GM21526 (cell line): ENCODE measurements around the gene PLXNA2.

Experiments used
- ATAC-seq: cut with Tn5 transposase; IDR thresholded peaks from one replicate; pipeline ENCODE4 v1.9.1; 2021; ENCODE audit warnings: moderate library complexity; ENCODE audit not compliant: unreplicated experiment, low FRiP score

Gene PLXNA2

GRCh38 chr1:208129060-208129459 is 115.1 kb downstream of the PLXNA2 start:
- no peak for ATAC-seq

- ATAC-seq = no peak
These were observed 116.2 kb downstream of the PLXNA2 start for GRCh38 chr1:208127792-208128529.

- no peak for ATAC-seq
These were observed 116.9 kb downstream of the PLXNA2 start for GRCh38 chr1:208127284-208127683.

- no peak for ATAC-seq
These were observed 118.1 kb downstream of the PLXNA2 start for GRCh38 chr1:208126108-208126507.

GRCh38 chr1:208122612-208123358 is 121.4 kb downstream of the PLXNA2 start:
- no peak for ATAC-seq

GRCh38 chr1:208121813-208122364 is 122.3 kb downstream of the PLXNA2 start:
- ATAC-seq = no peak

- ATAC-seq = no peak
These were observed 123.8 kb downstream of the PLXNA2 start for GRCh38 chr1:208120431-208120790.

GRCh38 chr1:208118841-208119606 is 125.2 kb downstream of the PLXNA2 start:
- no peak for ATAC-seq

GRCh38 chr1:208118306-208118705 is 125.9 kb downstream of the PLXNA2 start:
- no peak for ATAC-seq

GRCh38 chr1:208117826-208118225 is 126.4 kb downstream of the PLXNA2 start:
- ATAC-seq = no peak

- no peak for ATAC-seq
These were observed 126.8 kb downstream of the PLXNA2 start for GRCh38 chr1:208117409-208117808.

GRCh38 chr1:208115924-208116640 is 128.1 kb downstream of the PLXNA2 start:
- ATAC-seq = no peak

GRCh38 chr1:208113011-208113410 is 131.2 kb downstream of the PLXNA2 start:
- ATAC-seq = no peak

GRCh38 chr1:208112401-208112800 is 131.8 kb downstream of the PLXNA2 start:
- ATAC-seq = no peak

GRCh38 chr1:208111646-208112190 is 132.5 kb downstream of the PLXNA2 start:
- ATAC-seq = no peak

GRCh38 chr1:208110296-208110695 is 133.9 kb downstream of the PLXNA2 start:
- no peak for ATAC-seq

GRCh38 chr1:208108646-208109330 is 135.4 kb downstream of the PLXNA2 start:
- no peak for ATAC-seq

- no peak for ATAC-seq
These were observed 136.0 kb downstream of the PLXNA2 start for GRCh38 chr1:208108213-208108608.

GRCh38 chr1:208107425-208108212 is 136.6 kb downstream of the PLXNA2 start:
- no peak for ATAC-seq
